Stimulated activated CD4-positive, alpha-beta T cell treated with anti-CD3 and anti-CD28 coated beads, TNF-alpha, amount 100 ng/mL, for 4 hours (primary cell): Measurements from ENCODE around the gene CCDC18.

ENCODE experiments used
- DNase-seq, 3 experiments: peaks; one replicate each; pipeline ENCODE4 v3.0.0-alpha.2; 2020; ENCODE audit warnings: low read depth in 3 of 3

Gene CCDC18

GRCh38 chr1:93317207-93317606, 136.7 kb downstream of the CCDC18 start:
- DNase-seq: no peak

- no peak for DNase-seq
Measured at GRCh38 chr1:93317943-93318342, 137.4 kb downstream of the CCDC18 start.

GRCh38 chr1:93321720-93322119, 141.2 kb downstream of the CCDC18 start:
- DNase-seq: no peak

- DNase-seq: no peak
Measured at GRCh38 chr1:93322349-93322748, 141.8 kb downstream of the CCDC18 start.

GRCh38 chr1:93323185-93323820, 142.8 kb downstream of the CCDC18 start:
- no peak for DNase-seq

GRCh38 chr1:93324486-93325464, 144.3 kb downstream of the CCDC18 start:
- no peak for DNase-seq
